Breast epithelium (tissue), 3 donors: Measurements from ENCODE around the gene PCSK1.

Source experiments
- CTCF ChIP-seq, 3 donors: fragments of 450-650 bp; IDR thresholded peaks; one replicate each; pipeline ENCODE4 v1.5.1; 2016 to 2017; ENCODE audit warnings: antibody characterized with exemption in 3 of 3, mild to moderate bottlenecking in 3 of 3, moderate library complexity in 3 of 3
- POLR2A ChIP-seq: fragments of 450-650 bp; IDR thresholded peaks from one replicate; pipeline ENCODE4 v1.6.1; 2016; ENCODE audit warnings: antibody characterized with exemption, mild to moderate bottlenecking, moderate library complexity

GRCh38 chr5:96402500-96402899, 30.5 kb downstream of the PCSK1 start:
- TF ChIP-seq POLR2A (no peak), CTCF (IDR thresholded peaks at IDR 0.05) (no peak)
